K562 (cell line): ENCODE results near the gene FTL. TPM values are rescaled to one million over a fixed set of nuclear protein-coding genes. Genes with fewer than 3 reads are reported as not detected.
A peak's percentile ranks its signal among the peaks of the same experiment; 100 is the strongest.

Source experiments
- ARID1B ChIP-seq: fragments of 450-650 bp; IDR thresholded peaks from 2 replicates; pipeline ENCODE4 v1.6.1; 2016; ENCODE audit warnings: antibody characterized with exemption, mild to moderate bottlenecking, inconsistent platforms
- ATF4 ChIP-seq: fragments of 450-650 bp; formaldehyde crosslinking; IDR thresholded peaks from 2 replicates; pipeline ENCODE4 v1.4.0; 2022; ENCODE audit warnings: mild to moderate bottlenecking, moderate library complexity
- BRF2 ChIP-seq: IDR thresholded peaks from 3 replicates; pipeline ENCODE4 v1.6.1; 2011; ENCODE audit warnings: borderline replicate concordance, mild to moderate bottlenecking; ENCODE audit not compliant: insufficient read length, insufficient read depth
- HDAC1 ChIP-seq, 2 experiments: fragments of 450-650 bp; IDR thresholded peaks; 2 replicates each; pipeline ENCODE4 v1.6.1; 2016 to 2017; ENCODE audit warnings: inconsistent platforms in 1 of 2, mild to moderate bottlenecking in 1 of 2, moderate library complexity in 1 of 2
- MAFF ChIP-seq: IDR thresholded peaks from 2 replicates; pipeline ENCODE4 v1.6.1; 2012; ENCODE audit warnings: low read length, improper control_type of control experiment
- NCOR1 ChIP-seq: fragments of 450-650 bp; IDR thresholded peaks from 2 replicates; pipeline ENCODE4 v1.6.1; 2016; ENCODE audit warnings: mild to moderate bottlenecking, moderate library complexity
- TAF1 ChIP-seq: IDR thresholded peaks from 2 replicates; pipeline ENCODE4 v1.6.1; 2011; ENCODE audit warnings: mild to moderate bottlenecking, low read length, moderate library complexity; ENCODE audit not compliant: insufficient read depth, control insufficient read depth, severe bottlenecking; ENCODE audit errors: extremely low read depth
- TAF7 ChIP-seq: fragments of 450-650 bp; IDR thresholded peaks from 2 replicates; pipeline ENCODE4 v1.6.1; 2016; ENCODE audit warnings: missing genetic modification characterization, missing compliant biosample characterization
- YY1 ChIP-seq, 3 experiments: IDR thresholded peaks; 2 replicates each; pipeline ENCODE4 v1.6.1; 2011; ENCODE audit warnings: low read length in 2 of 3, mild to moderate bottlenecking in 2 of 3, moderate library complexity in 2 of 3, borderline replicate concordance in 1 of 3, control low read depth in 1 of 3, low read depth in 1 of 3; ENCODE audit not compliant: insufficient read depth in 3 of 3, insufficient replicate concordance in 2 of 3, control insufficient read depth in 1 of 3, insufficient read length in 1 of 3; ENCODE audit errors: extremely low read depth in 1 of 3
- ZBTB1 ChIP-seq: sonication (generic); formaldehyde crosslinking; IDR thresholded peaks from 2 replicates; pipeline ENCODE4 v1.8.1; 2023; ENCODE audit warnings: missing genetic modification reagents, low read depth, mild to moderate bottlenecking, borderline replicate concordance
- ZNF184 ChIP-seq: sonication (generic); formaldehyde crosslinking; IDR thresholded peaks from 2 replicates; pipeline ENCODE4 v1.5.0; 2020; ENCODE audit warnings: missing genetic modification reagents
- ZNF407 ChIP-seq: fragments of 450-650 bp; IDR thresholded peaks from 2 replicates; pipeline ENCODE4 v1.6.1; 2016; ENCODE audit warnings: low read depth
- ZNF644 ChIP-seq: fragments of 200-800 bp; sonication (Bioruptor generic); IDR thresholded peaks from 2 replicates; pipeline ENCODE4 v1.6.1; 2016; ENCODE audit warnings: low read depth, missing genetic modification characterization, missing compliant biosample characterization
- polyA plus RNA-seq, 8 experiments: library from polyadenylated mRNA; depleted of rRNA in 4 of 8; stranded (reverse) in 5 of 8; unstranded in 3 of 8; fragments of >200 nt; fragmentation: Nextera tagmentation in 2 of 8; fragmentation: Illumina TruSeq in 1 of 8; extraction: Ambion mirVana in 2 of 8; extraction: Trizol in 1 of 8; gene quantifications; 2 replicates each; pipeline versions ENCODE4 v1.2.1 to v1.2.3, GENCODE V29; 2011 to 2014; ENCODE audit warnings: inconsistent platforms in 1 of 8, missing spikeins in 1 of 8
- total RNA-seq, 7 experiments: library from RNA; depleted of rRNA in 6 of 7; stranded (reverse); fragments of >200 nt in 6 of 7; fragmentation: Illumina TruSeq in 2 of 7; extraction: Trizol in 2 of 7; gene quantifications; 2 replicates each; pipeline versions ENCODE4 v1.2.1 to v1.2.3, GENCODE V29; 2011 to 2021; ENCODE audit warnings: low replicate concordance in 1 of 7

FTL gene
- total and polyA plus RNA-seq, 9 of the 15 experiments (the other 6 are each of a cell fraction or from before 2014, with no cell fraction given), result 1,231 to 27,415 (median 3,965) TPM

DNA sequence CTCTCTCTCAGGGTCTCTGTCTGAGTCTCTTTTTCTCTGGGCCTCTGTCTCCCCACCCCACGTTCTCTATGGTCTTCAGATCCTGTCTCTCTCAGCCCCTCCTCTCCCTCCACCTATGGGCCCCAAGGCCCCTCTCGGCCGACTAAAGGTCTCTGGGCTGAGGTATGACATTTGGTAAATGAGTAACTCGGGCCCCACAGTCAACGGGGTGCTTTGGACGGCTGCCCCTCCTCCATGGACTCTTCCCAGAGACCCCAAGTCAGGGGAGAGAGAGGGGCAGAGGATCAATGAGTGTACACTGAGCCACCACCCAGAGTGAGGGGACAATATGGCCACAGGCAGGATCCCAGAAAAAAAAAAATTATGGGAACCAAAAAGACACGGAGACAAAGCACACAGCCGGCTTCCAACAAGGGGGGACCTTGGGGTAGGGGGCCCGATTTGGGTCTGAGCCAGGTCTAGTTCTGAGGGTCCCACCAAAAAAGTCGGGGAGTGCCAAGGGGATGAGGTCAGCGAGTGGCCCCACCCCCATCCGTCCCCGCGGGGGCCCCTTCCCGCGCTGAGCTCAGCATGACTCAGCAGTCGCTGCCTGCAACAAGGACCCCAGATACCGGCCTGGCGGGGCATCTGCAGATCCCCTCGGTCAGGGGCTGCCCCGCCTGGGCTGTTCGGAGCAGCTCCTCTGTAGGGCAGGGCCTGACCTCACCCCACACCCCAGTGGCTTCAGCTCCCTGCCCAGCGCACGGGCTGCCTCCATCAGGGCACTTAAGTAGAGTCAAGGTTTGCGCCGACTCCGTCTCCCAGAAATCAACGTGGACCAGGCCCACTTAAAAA, 1.5 kb upstream of the FTL start (continued):
- TF ChIP-seq ZNF407 (no peak), NCOR1 (peak; percentile 79), ZNF184 (no peak), BRF2 (no peak), ATF4 (CRISPR knock-in tag) (peak; percentile 18; the same call in 1 of the 2 replicates), ZNF644 (tag) (peak; percentile 85), HDAC1 (IDR thresholded peaks at IDR 0.05) (peak in 1 of 2 experiments; percentile 78; a peak in 2 of 4 replicates), ZBTB1 (CRISPR knock-in tag) (no peak), TAF7 (tag) (peak; percentile 15), ARID1B (peak; percentile 89), TAF1 (peak; percentile 68), YY1 (IDR thresholded peaks at IDR 0.05; ENCODE audit: borderline replicate concordance in 1 of 3, control insufficient read depth in 1 of 3, extremely low read depth in 1 of 3, insufficient read depth in 3 of 3, insufficient read length in 1 of 3, insufficient replicate concordance in 2 of 3, low read depth in 1 of 3, low read length in 2 of 3) (peak in 2 of 3 experiments; percentile 52 to 66), MAFF (peak; percentile 90)
